GM19328 (cell line): Measurements from ENCODE around the gene ZNF296.

Experiments
- ATAC-seq: cut with Tn5 transposase; IDR thresholded peaks from one replicate; pipeline ENCODE4 v1.9.1; 2021; ENCODE audit warnings: mild to moderate bottlenecking, moderate library complexity; ENCODE audit not compliant: unreplicated experiment

Gene ZNF296

GRCh38 chr19:45103508-45104319 lies 27.4 kb upstream of the ZNF296 start:
- ATAC-seq = no peak

- no peak for ATAC-seq
Observed at GRCh38 chr19:45103156-45103507, 26.9 kb upstream of the ZNF296 start.

GRCh38 chr19:45102481-45102880 lies 26.2 kb upstream of the ZNF296 start:
- no peak for ATAC-seq

GRCh38 chr19:45101806-45102205 lies 25.5 kb upstream of the ZNF296 start:
- no peak for ATAC-seq

- ATAC-seq = no peak
Observed at GRCh38 chr19:45100846-45101252, 24.6 kb upstream of the ZNF296 start.

- no peak for ATAC-seq
Observed at GRCh38 chr19:45100201-45100600, 23.9 kb upstream of the ZNF296 start.

GRCh38 chr19:45099467-45100191 lies 23.4 kb upstream of the ZNF296 start:
- ATAC-seq = no peak

GRCh38 chr19:45098521-45099466 lies 22.5 kb upstream of the ZNF296 start:
- no peak for ATAC-seq

GRCh38 chr19:45097776-45098520 lies 21.7 kb upstream of the ZNF296 start:
- no peak for ATAC-seq

- ATAC-seq = no peak
Observed at GRCh38 chr19:45097450-45097775, 21.1 kb upstream of the ZNF296 start.

- ATAC-seq = no peak
Observed at GRCh38 chr19:45096700-45097099, 20.4 kb upstream of the ZNF296 start.

GRCh38 chr19:45095496-45096413 lies 19.5 kb upstream of the ZNF296 start:
- no peak for ATAC-seq

- no peak for ATAC-seq
Observed at GRCh38 chr19:45094707-45095106, 18.4 kb upstream of the ZNF296 start.

GRCh38 chr19:45094137-45094536 lies 17.9 kb upstream of the ZNF296 start:
- no peak for ATAC-seq

- no peak for ATAC-seq
Observed at GRCh38 chr19:45092747-45093678, 16.7 kb upstream of the ZNF296 start, which contains the start of gene PPP1R37. TSS of gene PPP1R37 (plus strand) at chr19:45093179. CDS start at chr19:45093326, 147 bp downstream.

- peak; percentile 57 for ATAC-seq
Observed at GRCh38 chr19:45091031-45091923, 15.0 kb upstream of the ZNF296 start.

- ATAC-seq = no peak
Observed at GRCh38 chr19:45090606-45091005, 14.3 kb upstream of the ZNF296 start.
